Measurements from ENCODE around the gene CBX4. TPM values are rescaled to one million over a fixed set of nuclear protein-coding genes. Genes with fewer than 3 reads are reported as not detected.

CBX4 gene
- total and polyA plus RNA-seq, 2 donors from 2014 or later = 7.1 to 26.8 TPM

DNA sequence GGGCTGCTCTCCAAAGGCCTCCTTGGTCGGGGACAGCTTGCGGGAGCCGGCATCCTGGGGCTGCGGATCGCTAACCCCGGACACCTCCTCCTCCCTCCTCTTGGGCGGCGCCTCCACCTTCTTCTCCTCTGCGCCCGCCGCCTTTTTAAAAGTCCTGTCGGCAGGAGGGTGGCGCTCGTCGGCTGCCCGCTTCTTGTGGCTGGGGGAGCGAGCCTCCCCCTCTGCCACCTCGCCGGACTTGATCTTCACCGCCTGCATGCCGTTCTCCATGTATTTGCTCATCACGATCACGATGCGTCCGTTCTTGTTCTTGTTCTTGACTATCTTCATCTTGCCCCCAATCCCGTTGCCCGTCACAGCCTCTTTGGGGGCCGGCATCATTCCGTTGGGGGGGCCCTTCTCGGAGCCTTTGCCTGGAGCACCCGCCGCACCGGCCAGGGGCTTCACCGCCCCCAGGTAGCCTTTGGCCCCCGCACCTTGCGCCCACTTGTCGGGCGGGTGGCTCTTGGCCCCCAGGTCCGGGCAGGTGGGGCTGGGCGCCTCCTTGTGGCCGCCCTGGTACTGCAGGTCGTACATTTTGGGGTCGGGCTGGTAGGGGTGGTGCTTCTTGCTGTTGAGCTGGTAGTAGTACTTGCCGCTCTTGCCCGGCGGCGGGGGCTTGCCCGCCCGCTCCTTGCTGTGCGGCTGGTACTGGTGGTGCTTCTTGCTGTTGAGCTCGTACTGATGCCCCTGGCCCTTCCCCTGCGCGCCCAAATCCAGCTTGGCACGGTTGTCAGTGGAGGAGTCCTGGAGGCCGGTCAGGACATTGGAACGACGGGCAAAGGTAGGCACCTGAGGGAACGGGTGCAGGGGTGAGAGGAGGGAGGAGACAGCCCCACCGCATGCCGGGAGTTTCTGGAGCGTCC, 4.4 kb downstream of the CBX4 start:
- TF ChIP-seq, protein P1, sequence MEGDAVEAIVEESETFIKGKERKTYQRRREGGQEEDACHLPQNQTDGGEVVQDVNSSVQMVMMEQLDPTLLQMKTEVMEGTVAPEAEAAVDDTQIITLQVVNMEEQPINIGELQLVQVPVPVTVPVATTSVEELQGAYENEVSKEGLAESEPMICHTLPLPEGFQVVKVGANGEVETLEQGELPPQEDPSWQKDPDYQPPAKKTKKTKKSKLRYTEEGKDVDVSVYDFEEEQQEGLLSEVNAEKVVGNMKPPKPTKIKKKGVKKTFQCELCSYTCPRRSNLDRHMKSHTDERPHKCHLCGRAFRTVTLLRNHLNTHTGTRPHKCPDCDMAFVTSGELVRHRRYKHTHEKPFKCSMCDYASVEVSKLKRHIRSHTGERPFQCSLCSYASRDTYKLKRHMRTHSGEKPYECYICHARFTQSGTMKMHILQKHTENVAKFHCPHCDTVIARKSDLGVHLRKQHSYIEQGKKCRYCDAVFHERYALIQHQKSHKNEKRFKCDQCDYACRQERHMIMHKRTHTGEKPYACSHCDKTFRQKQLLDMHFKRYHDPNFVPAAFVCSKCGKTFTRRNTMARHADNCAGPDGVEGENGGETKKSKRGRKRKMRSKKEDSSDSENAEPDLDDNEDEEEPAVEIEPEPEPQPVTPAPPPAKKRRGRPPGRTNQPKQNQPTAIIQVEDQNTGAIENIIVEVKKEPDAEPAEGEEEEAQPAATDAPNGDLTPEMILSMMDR (IDR thresholded peaks at IDR 0.05; ENCODE audit: borderline replicate concordance, extremely low read depth, insufficient read depth) = no peak
- H3K9ac ChIP-seq (ENCODE audit: low read length in 3 of 3) = no peak overlapping the region
- H3K36me3 ChIP-seq (ENCODE audit: control insufficient read depth in 2 of 3, insufficient read depth in 3 of 3, low read length in 3 of 3) = peaks cover 0 to 6% (median 0%) of the 10 kb centered on the region in 3 donors
- DNase-seq = peak; percentile 36 to 83 (median 61)
- FAIRE-seq = no peak
- H3K27me3 ChIP-seq (ENCODE audit: control insufficient read depth, insufficient read depth, low read length) = peaks cover under 1% of the 10 kb centered on the region
- intact Hi-C loops (cut with DNase I) = no loop called here
- no peak overlapping the region for H3K4me3 ChIP-seq (ENCODE audit: low read length in 3 of 3)
- H3K4me1 ChIP-seq (ENCODE audit: control insufficient read depth in 2 of 3, insufficient read depth in 2 of 3, low read depth in 1 of 3, low read length in 3 of 3) = peaks cover 0 to 21% (median 13%) of the 10 kb centered on the region in 3 donors
- H3K9me3 ChIP-seq (ENCODE audit: control insufficient read depth in 2 of 3, insufficient read depth in 1 of 3, low read length in 3 of 3) = no peaks in the 10 kb centered on the region
- H3K27ac ChIP-seq (ENCODE audit: low read depth in 2 of 2, low read length in 2 of 2) = no peak overlapping the region

DNA sequence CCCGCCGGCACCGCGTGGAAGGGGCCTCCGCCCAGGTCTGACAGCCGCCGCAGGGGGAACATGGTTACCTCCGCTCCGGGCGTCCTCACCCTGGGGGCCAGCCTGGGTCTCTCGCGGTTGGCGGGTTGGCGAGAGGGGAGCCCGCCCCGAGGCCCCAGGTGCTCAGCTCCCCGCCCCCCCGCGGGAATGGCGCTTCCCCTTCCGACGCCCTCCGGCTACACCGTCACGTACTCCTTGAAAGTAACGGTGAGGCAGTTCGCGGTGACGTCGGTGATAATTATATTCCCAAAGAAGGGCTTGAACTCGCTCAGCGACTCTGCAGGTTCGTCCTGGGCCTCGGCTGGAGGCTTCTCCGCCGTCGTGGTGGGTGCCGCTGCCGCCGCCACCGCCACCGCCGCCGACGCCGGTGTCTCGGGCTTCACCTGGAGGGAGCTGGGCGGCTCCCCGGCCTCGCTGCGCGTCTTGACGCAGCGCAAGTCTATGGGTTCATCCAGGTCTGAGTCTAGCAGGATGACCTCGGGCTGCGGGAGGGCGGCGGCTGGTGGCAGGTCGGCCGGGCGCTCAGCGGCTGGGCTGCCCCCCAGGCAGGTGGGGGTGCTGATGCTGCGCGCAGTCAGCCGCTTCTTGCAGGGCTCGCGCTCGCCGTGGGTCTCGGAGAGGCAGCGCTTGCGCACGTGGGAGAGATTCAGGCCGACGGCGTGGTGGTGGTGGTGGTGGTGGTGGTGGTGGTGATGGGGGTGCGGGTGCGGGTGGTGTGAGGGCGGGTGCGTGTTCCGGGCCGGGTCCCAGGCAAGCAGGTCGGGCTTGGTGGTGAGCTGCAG, 5.3 kb downstream of the CBX4 start:
- TF ChIP-seq, protein P1 (IDR thresholded peaks at IDR 0.05; ENCODE audit: borderline replicate concordance, extremely low read depth, insufficient read depth) = no peak
- Histone ChIP-seq H3K9me3 (ENCODE audit: control insufficient read depth in 2 of 3, insufficient read depth in 1 of 3, low read length in 3 of 3) (no peaks in the 10 kb centered on the region), H3K4me1 (ENCODE audit: control insufficient read depth in 2 of 3, insufficient read depth in 2 of 3, low read depth in 1 of 3, low read length in 3 of 3) (peaks cover 0 to 18% (median 13%) of the 10 kb centered on the region in 3 donors), H3K9ac (ENCODE audit: low read length in 3 of 3) (no peak overlapping the region), H3K27ac (ENCODE audit: low read depth in 2 of 2, low read length in 2 of 2) (no peak overlapping the region), H3K27me3 (ENCODE audit: control insufficient read depth, insufficient read depth, low read length) (no peaks in the 10 kb centered on the region), H3K4me3 (ENCODE audit: low read length in 3 of 3) (no peak overlapping the region), H3K36me3 (ENCODE audit: control insufficient read depth in 2 of 3, insufficient read depth in 3 of 3, low read length in 3 of 3) (peaks cover 0 to 6% (median 0%) of the 10 kb centered on the region in 3 donors)
- FAIRE-seq = no peak
- peak in 4 of 5 donors; percentile 25 to 80 (median 50) for DNase-seq
- intact Hi-C loops (cut with DNase I) = no loop called here

GRCh38 chr17:79833110-79833450, 6.2 kb downstream of the CBX4 start:
- FAIRE-seq = no peak
- peaks cover 0 to 18% (median 13%) of the 10 kb centered on the region in 3 donors for H3K4me1 ChIP-seq (ENCODE audit: control insufficient read depth in 2 of 3, insufficient read depth in 2 of 3, low read depth in 1 of 3, low read length in 3 of 3)
- H3K4me3 ChIP-seq (ENCODE audit: low read length in 3 of 3) = no peak overlapping the region
- no peak overlapping the region for H3K27ac ChIP-seq (ENCODE audit: low read depth in 2 of 2, low read length in 2 of 2)
- H3K9me3 ChIP-seq (ENCODE audit: control insufficient read depth in 2 of 3, insufficient read depth in 1 of 3, low read length in 3 of 3) = no peaks in the 10 kb centered on the region
- intact Hi-C loops (cut with DNase I) = no loop called here
- no peaks in the 10 kb centered on the region for H3K27me3 ChIP-seq (ENCODE audit: control insufficient read depth, insufficient read depth, low read length)
- peaks cover 0 to 6% (median 0%) of the 10 kb centered on the region in 3 donors for H3K36me3 ChIP-seq (ENCODE audit: control insufficient read depth in 2 of 3, insufficient read depth in 3 of 3, low read length in 3 of 3)
- TF ChIP-seq, protein P1 (IDR thresholded peaks at IDR 0.05; ENCODE audit: borderline replicate concordance, extremely low read depth, insufficient read depth) = no peak
- no peak for DNase-seq
- H3K9ac ChIP-seq (ENCODE audit: low read length in 3 of 3) = no peak overlapping the region
